Measurements from ENCODE around the gene GVQW3. TPM values are rescaled to one million over a fixed set of nuclear protein-coding genes. Genes with fewer than 3 reads are reported as not detected.
A peak's percentile ranks its signal among the peaks of the same experiment; 100 is the strongest.

GVQW3 gene
- total RNA-seq, 1 experiment from 2014 or later, result 7.7 TPM

- no peak for TF ChIP-seq E2F4 (CRISPR knock-in tag; IDR thresholded peaks at IDR 0.05; ENCODE audit: borderline replicate concordance, low read depth)
- no peak for TF ChIP-seq ZNF671 (CRISPR knock-in tag; IDR thresholded peaks at IDR 0.05)
- no peak for TF ChIP-seq JAZF1 (CRISPR knock-in tag; IDR thresholded peaks at IDR 0.05)
- TF ChIP-seq ATF1 (CRISPR knock-in tag; IDR thresholded peaks at IDR 0.05), result no peak
- TF ChIP-seq ZNF512 (CRISPR knock-in tag; IDR thresholded peaks at IDR 0.05; ENCODE audit: borderline replicate concordance), result no peak
- no peak for TF ChIP-seq ZNF425 (CRISPR knock-in tag; conservative IDR thresholded peaks at IDR 0.05)
- TF ChIP-seq E2F1 (CRISPR knock-in tag; IDR thresholded peaks at IDR 0.05), result no peak
- TF ChIP-seq PRRX2 (CRISPR knock-in tag; IDR thresholded peaks at IDR 0.05), result no peak
- TF ChIP-seq NR2C2 (CRISPR knock-in tag; IDR thresholded peaks at IDR 0.05), result no peak
- no peak for TF ChIP-seq ZNF138 (CRISPR knock-in tag; conservative IDR thresholded peaks at IDR 0.05)
Observed at GRCh38 chr11:76410851-76411357, 29.8 kb downstream of the GVQW3 start (continued).

- no peaks in the 10 kb centered on the region for H3K36me3 Mint-ChIP-seq
- TF ChIP-seq NFYB (CRISPR knock-in tag; conservative IDR thresholded peaks at IDR 0.05; ENCODE audit: low read depth) (no peak), ZNF425 (CRISPR knock-in tag; conservative IDR thresholded peaks at IDR 0.05) (no peak), GTF2I (CRISPR knock-in tag; conservative IDR thresholded peaks at IDR 0.05) (no peak), ETV6 (CRISPR knock-in tag; IDR thresholded peaks at IDR 0.05) (no peak), JUN (CRISPR knock-in tag; IDR thresholded peaks at IDR 0.05) (no peak), ZNF317 (CRISPR knock-in tag; IDR thresholded peaks at IDR 0.05; ENCODE audit: borderline replicate concordance, low read depth) (no peak), ZSCAN18 (CRISPR knock-in tag; IDR thresholded peaks at IDR 0.05) (no peak), ZNF532 (CRISPR knock-in tag; IDR thresholded peaks at IDR 0.05; ENCODE audit: borderline replicate concordance) (no peak), TP53 (CRISPR knock-in tag; IDR thresholded peaks at IDR 0.05) (no peak), ZMAT4 (CRISPR knock-in tag; IDR thresholded peaks at IDR 0.05) (no peak), PRRX2 (CRISPR knock-in tag; IDR thresholded peaks at IDR 0.05) (no peak)
- no peak overlapping the region for H3K4me3 Mint-ChIP-seq
- POLR2A ChIA-PET, result no interaction called here
- no peaks in the 10 kb centered on the region for H3K4me1 Mint-ChIP-seq
- CTCF ChIA-PET, result no interaction called here
- H3K9me3 Mint-ChIP-seq, result peaks cover 3% of the 10 kb centered on the region
- ATAC-seq (peak; percentile 92), DNase-seq (ENCODE audit: low spot score) (peak; percentile 47)
- no peaks in the 10 kb centered on the region for H3K27me3 Mint-ChIP-seq (ENCODE audit: low read depth)
- H3K27ac Mint-ChIP-seq, result no peak overlapping the region
Observed at GRCh38 chr11:76415073-76415472, 34.0 kb downstream of the GVQW3 start.

All from WTC11 (cell line).